HEK293 (cell line): ENCODE measurements around the gene RCN2.

Experiments
- CTCF ChIA-PET: fragments of 350-600 bp; formaldehyde crosslinking; extraction: SDS; loops from one replicate; lab custom pipeline; 2021; ENCODE audit warnings: antibody characterized with exemption; lab: Yijun Ruan, JAX
- POLR2A ChIA-PET: fragments of 300-600 bp; formaldehyde crosslinking; extraction: SDS; loops from one replicate; lab custom pipeline; 2020; ENCODE audit warnings: antibody characterized with exemption, inconsistent platforms; lab: Yijun Ruan, JAX
- H3K27ac ChIP-seq: fragments of 200-500 bp; sonication (Bioruptor generic); 2 replicates; pipeline ENCODE4 v1.5.1; 2014; ENCODE audit warnings: low read depth, low read length, control low read depth, inconsistent platforms; ENCODE audit errors: extremely low read depth
- H3K36me3 ChIP-seq, 2 experiments: fragments of 200-500 bp in 1 of 2; sonication (Bioruptor generic) in 1 of 2; 1 replicate in 1 of 2; 2 replicates in 1 of 2; pipeline ENCODE4 v1.5.1; 2014 to 2017; ENCODE audit warnings: inconsistent platforms in 2 of 2, low read length in 2 of 2; ENCODE audit not compliant: control insufficient read depth in 2 of 2, insufficient read depth in 1 of 2
- H3K4me1 ChIP-seq: fragments of 200-500 bp; sonication (Bioruptor generic); 2 replicates; pipeline ENCODE4 v1.5.1; 2014; ENCODE audit warnings: mild to moderate bottlenecking, low read length, inconsistent platforms; ENCODE audit not compliant: control insufficient read depth, insufficient read depth
- H3K4me3 ChIP-seq: 2 replicates; pipeline ENCODE4 v1.5.1; 2011; ENCODE audit warnings: low read depth, mild to moderate bottlenecking, control low read depth, low read length, moderate library complexity
- H3K9me3 ChIP-seq: fragments of 200-500 bp; sonication (Bioruptor generic); 2 replicates; pipeline ENCODE4 v1.5.1; 2014; ENCODE audit warnings: low read depth, low read length, inconsistent platforms; ENCODE audit not compliant: control insufficient read depth, insufficient read depth
- BCL11A ChIP-seq: fragments of 450-650 bp; formaldehyde crosslinking; IDR thresholded peaks from 2 replicates; pipeline ENCODE4 v1.5.1; 2016; ENCODE audit warnings: low read depth, missing biosample characterization, missing genetic modification characterization
- GLI4 ChIP-seq: fragments of 450-650 bp; formaldehyde crosslinking; IDR thresholded peaks from 2 replicates; pipeline ENCODE4 v1.5.1; 2016; ENCODE audit warnings: missing biosample characterization, missing genetic modification characterization
- GLIS2 ChIP-seq: fragments of 450-650 bp; formaldehyde crosslinking; IDR thresholded peaks from 2 replicates; pipeline ENCODE4 v1.5.1; 2016; ENCODE audit warnings: missing biosample characterization, missing genetic modification characterization
- HOXC10 ChIP-seq: sonication (generic); formaldehyde crosslinking; IDR thresholded peaks from 2 replicates; pipeline ENCODE4 v1.8.1; 2023; ENCODE audit warnings: mild to moderate bottlenecking, missing genetic modification reagents
- MYNN ChIP-seq: fragments of 450-650 bp; formaldehyde crosslinking; IDR thresholded peaks from 2 replicates; pipeline ENCODE4 v1.5.1; 2016; ENCODE audit warnings: missing biosample characterization, missing genetic modification characterization, borderline replicate concordance
- OVOL3 ChIP-seq: fragments of 450-650 bp; formaldehyde crosslinking; IDR thresholded peaks from 2 replicates; pipeline ENCODE4 v1.5.1; 2016; ENCODE audit warnings: missing biosample characterization, missing genetic modification characterization
- PRDM1 ChIP-seq: fragments of 450-650 bp; formaldehyde crosslinking; IDR thresholded peaks from 2 replicates; pipeline ENCODE4; 2016; ENCODE audit warnings: missing biosample characterization, missing genetic modification characterization
- SCRT1 ChIP-seq: fragments of 450-650 bp; formaldehyde crosslinking; IDR thresholded peaks from 2 replicates; pipeline ENCODE4 v1.5.1; 2016; ENCODE audit warnings: missing biosample characterization, missing genetic modification characterization, borderline replicate concordance
- ZBTB17 ChIP-seq: fragments of 450-650 bp; formaldehyde crosslinking; IDR thresholded peaks from 2 replicates; pipeline ENCODE4 v1.5.1; 2016; ENCODE audit warnings: missing biosample characterization, missing genetic modification characterization
- ZBTB48 ChIP-seq: fragments of 450-650 bp; formaldehyde crosslinking; IDR thresholded peaks from 2 replicates; pipeline ENCODE4 v1.5.1; 2016; ENCODE audit warnings: missing biosample characterization, missing genetic modification characterization
- ZFHX2 ChIP-seq: fragments of 450-650 bp; formaldehyde crosslinking; conservative IDR thresholded peaks from 2 replicates; pipeline ENCODE4 v1.5.1; 2016; ENCODE audit warnings: missing biosample characterization, missing genetic modification characterization
- ZFP3 ChIP-seq: fragments of 450-650 bp; formaldehyde crosslinking; IDR thresholded peaks from 2 replicates; pipeline ENCODE4 v1.5.1; 2016; ENCODE audit warnings: low read depth, missing biosample characterization, missing genetic modification characterization
- ZIC2 ChIP-seq: fragments of 450-650 bp; formaldehyde crosslinking; IDR thresholded peaks from 2 replicates; pipeline ENCODE4 v1.5.1; 2016; ENCODE audit warnings: missing biosample characterization, missing genetic modification characterization
- ZNF138 ChIP-seq: fragments of 450-650 bp; formaldehyde crosslinking; IDR thresholded peaks from 2 replicates; pipeline ENCODE4 v1.5.1; 2016; ENCODE audit warnings: missing biosample characterization, missing genetic modification characterization, borderline replicate concordance
- ZNF140 ChIP-seq: fragments of 450-650 bp; formaldehyde crosslinking; IDR thresholded peaks from 2 replicates; pipeline ENCODE4 v1.5.1; 2016; ENCODE audit warnings: missing biosample characterization, missing genetic modification characterization
- ZNF146 ChIP-seq: fragments of 450-650 bp; formaldehyde crosslinking; IDR thresholded peaks from 2 replicates; pipeline ENCODE4 v1.5.1; 2016; ENCODE audit warnings: missing biosample characterization, missing genetic modification characterization
- ZNF2 ChIP-seq: fragments of 450-650 bp; formaldehyde crosslinking; IDR thresholded peaks from 2 replicates; pipeline ENCODE4 v1.5.1; 2016; ENCODE audit warnings: missing biosample characterization, missing genetic modification characterization
- ZNF23 ChIP-seq: fragments of 450-650 bp; formaldehyde crosslinking; IDR thresholded peaks from 2 replicates; pipeline ENCODE4 v1.5.1; 2016; ENCODE audit warnings: missing biosample characterization, missing genetic modification characterization, borderline replicate concordance
- ZNF239 ChIP-seq: fragments of 450-650 bp; formaldehyde crosslinking; IDR thresholded peaks from 2 replicates; pipeline ENCODE4 v1.5.1; 2016; ENCODE audit warnings: missing biosample characterization, missing genetic modification characterization
- ZNF302 ChIP-seq: fragments of 450-650 bp; formaldehyde crosslinking; IDR thresholded peaks from 2 replicates; pipeline ENCODE4 v1.5.1; 2016; ENCODE audit warnings: missing biosample characterization, missing genetic modification characterization, low read depth
- ZNF394 ChIP-seq: fragments of 450-650 bp; formaldehyde crosslinking; IDR thresholded peaks from 2 replicates; pipeline ENCODE4 v1.5.1; 2016; ENCODE audit warnings: missing biosample characterization, missing genetic modification characterization, mild to moderate bottlenecking, moderate library complexity, borderline replicate concordance
- ZNF404 ChIP-seq: fragments of 450-650 bp; formaldehyde crosslinking; IDR thresholded peaks from 2 replicates; pipeline ENCODE4 v1.5.1; 2017; ENCODE audit warnings: missing biosample characterization, missing genetic modification characterization
- ZNF423 ChIP-seq: fragments of 450-650 bp; formaldehyde crosslinking; IDR thresholded peaks from 2 replicates; pipeline ENCODE4 v1.5.1; 2016; ENCODE audit warnings: missing biosample characterization, missing genetic modification characterization
- ZNF658 ChIP-seq: fragments of 450-650 bp; formaldehyde crosslinking; IDR thresholded peaks from 2 replicates; pipeline ENCODE4; 2016; ENCODE audit warnings: missing biosample characterization, missing genetic modification characterization
- ZNF660 ChIP-seq: fragments of 450-650 bp; IDR thresholded peaks from 2 replicates; pipeline ENCODE4 v1.5.1; 2018; ENCODE audit warnings: missing biosample characterization, mild to moderate bottlenecking, missing genetic modification characterization
- ZNF76 ChIP-seq: fragments of 450-650 bp; formaldehyde crosslinking; IDR thresholded peaks from 2 replicates; pipeline ENCODE4; 2016; ENCODE audit warnings: low read depth, missing biosample characterization, missing genetic modification characterization, borderline replicate concordance
- ZNF768 ChIP-seq: fragments of 450-650 bp; formaldehyde crosslinking; IDR thresholded peaks from 2 replicates; pipeline ENCODE4 v1.5.1; 2018; ENCODE audit warnings: missing biosample characterization, mild to moderate bottlenecking, missing genetic modification characterization
- TF ChIP-seq, protein P1 (sequence below): fragments of 450-650 bp; formaldehyde crosslinking; IDR thresholded peaks from 2 replicates; pipeline ENCODE4 v1.5.1; 2017; ENCODE audit warnings: missing biosample characterization, missing genetic modification characterization
- TF ChIP-seq, protein P2 (sequence below): fragments of 450-650 bp; formaldehyde crosslinking; IDR thresholded peaks from 2 replicates; pipeline ENCODE4 v1.5.1; 2016; ENCODE audit warnings: missing biosample characterization, missing genetic modification characterization
- TF ChIP-seq, protein P3 (sequence below): fragments of 450-650 bp; formaldehyde crosslinking; IDR thresholded peaks from 2 replicates; pipeline ENCODE4 v1.5.1; 2016; ENCODE audit warnings: missing biosample characterization, missing genetic modification characterization
- TF ChIP-seq, protein P4 (sequence below): fragments of 450-650 bp; formaldehyde crosslinking; IDR thresholded peaks from 2 replicates; pipeline ENCODE4 v1.5.1; 2016; ENCODE audit warnings: missing biosample characterization, missing genetic modification characterization

The RCN2 gene, protein sequence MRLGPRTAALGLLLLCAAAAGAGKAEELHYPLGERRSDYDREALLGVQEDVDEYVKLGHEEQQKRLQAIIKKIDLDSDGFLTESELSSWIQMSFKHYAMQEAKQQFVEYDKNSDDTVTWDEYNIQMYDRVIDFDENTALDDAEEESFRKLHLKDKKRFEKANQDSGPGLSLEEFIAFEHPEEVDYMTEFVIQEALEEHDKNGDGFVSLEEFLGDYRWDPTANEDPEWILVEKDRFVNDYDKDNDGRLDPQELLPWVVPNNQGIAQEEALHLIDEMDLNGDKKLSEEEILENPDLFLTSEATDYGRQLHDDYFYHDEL

DNA sequence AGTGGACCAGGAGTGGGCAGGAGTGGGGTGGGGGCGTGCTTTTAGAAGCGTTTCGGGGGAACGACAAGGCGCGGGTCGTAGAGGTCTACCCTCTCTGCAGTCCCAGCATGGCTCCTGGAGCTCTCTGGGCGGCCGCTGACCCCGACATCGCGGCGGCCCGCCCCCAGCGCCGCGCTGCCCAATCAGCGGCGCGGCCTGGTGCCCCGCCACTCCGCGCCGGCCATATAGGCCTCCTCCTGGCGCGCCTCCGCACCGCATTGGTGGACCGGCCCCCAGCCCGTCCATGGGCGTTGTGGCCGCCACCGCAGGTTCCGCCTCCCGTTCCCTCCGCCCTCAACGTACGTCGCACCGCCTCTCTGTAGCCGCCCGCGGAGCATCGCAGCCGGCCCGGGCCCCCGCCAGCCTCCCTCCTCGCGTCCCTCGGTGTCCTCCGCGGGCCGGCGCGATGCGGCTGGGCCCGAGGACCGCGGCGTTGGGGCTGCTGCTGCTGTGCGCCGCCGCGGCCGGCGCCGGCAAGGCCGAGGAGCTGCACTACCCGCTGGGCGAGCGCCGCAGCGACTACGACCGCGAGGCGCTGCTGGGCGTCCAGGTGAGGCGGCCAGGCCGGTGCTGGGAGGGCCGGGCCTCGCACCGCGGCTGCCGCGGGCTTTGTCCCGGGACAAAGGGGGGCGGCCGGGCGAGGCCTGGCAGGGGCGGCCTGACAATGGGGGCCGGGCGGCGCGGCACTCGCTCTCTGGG lies at the start of gene RCN2:
Gene RCN2 (plus strand): TSS at position 353 of the 738 bp plus-strand sequence. CDS start 93 bp downstream, at position 446.
- H3K36me3 ChIP-seq: peaks cover 35 to 37% of the 10 kb centered on the region in 2 experiments
- CTCF ChIA-PET: interaction anchor here (0.8 to 1.7 kb wide), 3 partner anchors 10 to 612 kb away, joined by 3 to 5 read pairs (median 3); no protein-coding TSS in a partner anchor
- H3K9me3 ChIP-seq: no peaks in the 10 kb centered on the region
- peaks cover 6% of the 10 kb centered on the region; the same call in 1 of the 2 replicates for H3K4me1 ChIP-seq
- peak within 1 kb of the TSS; percentile 86 for H3K27ac ChIP-seq
- peak within 1 kb of the TSS; percentile 90 for H3K4me3 ChIP-seq
- POLR2A ChIA-PET: interaction anchor here (0.6 to 2.3 kb wide), 18 partner anchors 8 to 1564 kb away, joined by 3 to 16 read pairs (median 4); partner anchors contain the start of genes ISL2, SCAPER, SIN3A and TSPAN3
- TF ChIP-seq GLI4 (tag by site-specific recombination) (no peak), GLIS2 (tag by site-specific recombination) (peak; percentile 50; the same call in 1 of the 2 replicates), ZNF138 (tag by site-specific recombination) (no peak), MYNN (no peak), ZNF239 (tag by site-specific recombination) (no peak), ZNF660 (tag by site-specific recombination) (0 out of 2 replicates have a peak, but pooled peaks have one; percentile 50), ZFHX2 (peak; percentile 97), ZBTB48 (tag by site-specific recombination) (no peak), ZNF302 (tag by site-specific recombination) (no peak), ZFP3 (tag by site-specific recombination) (no peak), ZNF404 (tag by site-specific recombination) (no peak), ZNF394 (tag by site-specific recombination) (no peak), PRDM1 (no peak), ZNF423 (tag by site-specific recombination) (no peak), ZNF658 (tag by site-specific recombination) (no peak), ZNF76 (tag by site-specific recombination) (0 out of 2 replicates have a peak, but pooled peaks have one; percentile 38), ZNF23 (tag by site-specific recombination) (no peak), ZNF140 (tag by site-specific recombination) (no peak), ZNF146 (no peak), HOXC10 (no peak), ZBTB17 (tag by site-specific recombination) (0 out of 2 replicates have a peak, but pooled peaks have one; percentile 3), ZNF2 (tag by site-specific recombination) (0 out of 2 replicates have a peak, but pooled peaks have one; percentile 47), BCL11A (0 out of 2 replicates have a peak, but pooled peaks have one; percentile 29), SCRT1 (tag by site-specific recombination) (no peak), ZNF768 (tag by site-specific recombination) (no peak), ZIC2 (peak; percentile 52), OVOL3 (tag by site-specific recombination) (no peak)
- TF ChIP-seq, protein P1, sequence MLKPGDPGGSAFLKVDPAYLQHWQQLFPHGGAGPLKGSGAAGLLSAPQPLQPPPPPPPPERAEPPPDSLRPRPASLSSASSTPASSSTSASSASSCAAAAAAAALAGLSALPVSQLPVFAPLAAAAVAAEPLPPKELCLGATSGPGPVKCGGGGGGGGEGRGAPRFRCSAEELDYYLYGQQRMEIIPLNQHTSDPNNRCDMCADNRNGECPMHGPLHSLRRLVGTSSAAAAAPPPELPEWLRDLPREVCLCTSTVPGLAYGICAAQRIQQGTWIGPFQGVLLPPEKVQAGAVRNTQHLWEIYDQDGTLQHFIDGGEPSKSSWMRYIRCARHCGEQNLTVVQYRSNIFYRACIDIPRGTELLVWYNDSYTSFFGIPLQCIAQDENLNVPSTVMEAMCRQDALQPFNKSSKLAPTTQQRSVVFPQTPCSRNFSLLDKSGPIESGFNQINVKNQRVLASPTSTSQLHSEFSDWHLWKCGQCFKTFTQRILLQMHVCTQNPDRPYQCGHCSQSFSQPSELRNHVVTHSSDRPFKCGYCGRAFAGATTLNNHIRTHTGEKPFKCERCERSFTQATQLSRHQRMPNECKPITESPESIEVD: no peak
- TF ChIP-seq, protein P2, sequence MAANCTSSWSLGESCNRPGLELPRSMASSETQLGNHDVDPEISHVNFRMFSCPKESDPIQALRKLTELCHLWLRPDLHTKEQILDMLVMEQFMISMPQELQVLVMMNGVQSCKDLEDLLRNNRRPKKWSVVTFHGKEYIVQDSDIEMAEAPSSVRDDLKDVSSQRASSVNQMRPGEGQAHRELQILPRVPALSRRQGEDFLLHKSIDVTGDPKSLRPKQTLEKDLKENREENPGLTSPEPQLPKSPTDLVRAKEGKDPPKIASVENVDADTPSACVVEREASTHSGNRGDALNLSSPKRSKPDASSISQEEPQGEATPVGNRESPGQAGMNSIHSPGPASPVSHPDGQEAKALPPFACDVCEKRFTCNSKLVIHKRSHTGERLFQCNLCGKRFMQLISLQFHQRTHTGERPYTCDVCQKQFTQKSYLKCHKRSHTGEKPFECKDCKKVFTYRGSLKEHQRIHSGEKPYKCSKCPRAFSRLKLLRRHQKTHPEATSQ (tag by site-specific recombination): no peak
- TF ChIP-seq, protein P3, sequence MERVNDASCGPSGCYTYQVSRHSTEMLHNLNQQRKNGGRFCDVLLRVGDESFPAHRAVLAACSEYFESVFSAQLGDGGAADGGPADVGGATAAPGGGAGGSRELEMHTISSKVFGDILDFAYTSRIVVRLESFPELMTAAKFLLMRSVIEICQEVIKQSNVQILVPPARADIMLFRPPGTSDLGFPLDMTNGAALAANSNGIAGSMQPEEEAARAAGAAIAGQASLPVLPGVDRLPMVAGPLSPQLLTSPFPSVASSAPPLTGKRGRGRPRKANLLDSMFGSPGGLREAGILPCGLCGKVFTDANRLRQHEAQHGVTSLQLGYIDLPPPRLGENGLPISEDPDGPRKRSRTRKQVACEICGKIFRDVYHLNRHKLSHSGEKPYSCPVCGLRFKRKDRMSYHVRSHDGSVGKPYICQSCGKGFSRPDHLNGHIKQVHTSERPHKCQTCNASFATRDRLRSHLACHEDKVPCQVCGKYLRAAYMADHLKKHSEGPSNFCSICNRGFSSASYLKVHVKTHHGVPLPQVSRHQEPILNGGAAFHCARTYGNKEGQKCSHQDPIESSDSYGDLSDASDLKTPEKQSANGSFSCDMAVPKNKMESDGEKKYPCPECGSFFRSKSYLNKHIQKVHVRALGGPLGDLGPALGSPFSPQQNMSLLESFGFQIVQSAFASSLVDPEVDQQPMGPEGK (tag by site-specific recombination): peak; percentile 66
- TF ChIP-seq, protein P4, sequence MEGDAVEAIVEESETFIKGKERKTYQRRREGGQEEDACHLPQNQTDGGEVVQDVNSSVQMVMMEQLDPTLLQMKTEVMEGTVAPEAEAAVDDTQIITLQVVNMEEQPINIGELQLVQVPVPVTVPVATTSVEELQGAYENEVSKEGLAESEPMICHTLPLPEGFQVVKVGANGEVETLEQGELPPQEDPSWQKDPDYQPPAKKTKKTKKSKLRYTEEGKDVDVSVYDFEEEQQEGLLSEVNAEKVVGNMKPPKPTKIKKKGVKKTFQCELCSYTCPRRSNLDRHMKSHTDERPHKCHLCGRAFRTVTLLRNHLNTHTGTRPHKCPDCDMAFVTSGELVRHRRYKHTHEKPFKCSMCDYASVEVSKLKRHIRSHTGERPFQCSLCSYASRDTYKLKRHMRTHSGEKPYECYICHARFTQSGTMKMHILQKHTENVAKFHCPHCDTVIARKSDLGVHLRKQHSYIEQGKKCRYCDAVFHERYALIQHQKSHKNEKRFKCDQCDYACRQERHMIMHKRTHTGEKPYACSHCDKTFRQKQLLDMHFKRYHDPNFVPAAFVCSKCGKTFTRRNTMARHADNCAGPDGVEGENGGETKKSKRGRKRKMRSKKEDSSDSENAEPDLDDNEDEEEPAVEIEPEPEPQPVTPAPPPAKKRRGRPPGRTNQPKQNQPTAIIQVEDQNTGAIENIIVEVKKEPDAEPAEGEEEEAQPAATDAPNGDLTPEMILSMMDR (tag by site-specific recombination): no peak
